GM06990 (cell line): Measurements from ENCODE around the gene HMGB2.

Experiments
- DNase-seq: peaks from one replicate; pipeline ENCODE4 v3.0.0-alpha.2; 2011; ENCODE audit not compliant: insufficient read length; ENCODE audit errors: extremely low read depth
- H3K27me3 ChIP-seq: replicated peaks from 2 replicates; pipeline ENCODE4 v1.6.0; 2011; ENCODE audit warnings: low read length; ENCODE audit not compliant: control insufficient read depth, insufficient read depth
- H3K36me3 ChIP-seq: 2 replicates; pipeline ENCODE4 v1.5.1; 2011; ENCODE audit warnings: low read length; ENCODE audit not compliant: control insufficient read depth, insufficient read depth
- H3K4me3 ChIP-seq: replicated peaks from 2 replicates; pipeline ENCODE4 v1.5.1; 2011; ENCODE audit warnings: low read depth, mild to moderate bottlenecking, control low read depth, low read length
- TF ChIP-seq, protein P1 (sequence below): IDR thresholded peaks from 2 replicates; pipeline ENCODE4 v1.5.1; 2011; ENCODE audit warnings: low read length, control low read depth, mild to moderate bottlenecking, inconsistent platforms; ENCODE audit not compliant: insufficient read depth, poor library complexity, severe bottlenecking

HMGB2 gene

DNA sequence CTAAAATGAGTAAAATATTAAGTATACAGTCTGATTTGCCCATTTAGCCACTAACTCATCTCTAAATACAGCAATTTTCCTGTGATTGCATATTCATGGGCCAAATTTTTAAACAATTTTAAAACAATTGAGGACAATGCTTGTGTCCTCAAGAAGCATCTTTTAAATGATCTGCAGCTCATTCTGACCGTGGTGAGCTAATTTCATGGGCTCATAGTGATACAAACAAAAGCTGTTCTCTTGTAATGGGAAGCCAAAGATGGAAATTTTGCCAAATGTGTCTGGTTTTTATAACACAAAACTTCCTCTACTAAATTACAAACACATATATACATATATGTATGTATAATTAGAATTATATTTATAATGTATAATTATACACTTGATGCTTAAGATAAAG is 39.7 kb downstream of the HMGB2 start:
- Histone ChIP-seq H3K4me3 (no peak overlapping the region), H3K36me3 (no peaks in the 10 kb centered on the region; the same call in 1 of the 2 replicates), H3K27me3 (no peaks in the 10 kb centered on the region)
- no peak for DNase-seq
- TF ChIP-seq, protein P1, sequence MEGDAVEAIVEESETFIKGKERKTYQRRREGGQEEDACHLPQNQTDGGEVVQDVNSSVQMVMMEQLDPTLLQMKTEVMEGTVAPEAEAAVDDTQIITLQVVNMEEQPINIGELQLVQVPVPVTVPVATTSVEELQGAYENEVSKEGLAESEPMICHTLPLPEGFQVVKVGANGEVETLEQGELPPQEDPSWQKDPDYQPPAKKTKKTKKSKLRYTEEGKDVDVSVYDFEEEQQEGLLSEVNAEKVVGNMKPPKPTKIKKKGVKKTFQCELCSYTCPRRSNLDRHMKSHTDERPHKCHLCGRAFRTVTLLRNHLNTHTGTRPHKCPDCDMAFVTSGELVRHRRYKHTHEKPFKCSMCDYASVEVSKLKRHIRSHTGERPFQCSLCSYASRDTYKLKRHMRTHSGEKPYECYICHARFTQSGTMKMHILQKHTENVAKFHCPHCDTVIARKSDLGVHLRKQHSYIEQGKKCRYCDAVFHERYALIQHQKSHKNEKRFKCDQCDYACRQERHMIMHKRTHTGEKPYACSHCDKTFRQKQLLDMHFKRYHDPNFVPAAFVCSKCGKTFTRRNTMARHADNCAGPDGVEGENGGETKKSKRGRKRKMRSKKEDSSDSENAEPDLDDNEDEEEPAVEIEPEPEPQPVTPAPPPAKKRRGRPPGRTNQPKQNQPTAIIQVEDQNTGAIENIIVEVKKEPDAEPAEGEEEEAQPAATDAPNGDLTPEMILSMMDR: no peak

DNA sequence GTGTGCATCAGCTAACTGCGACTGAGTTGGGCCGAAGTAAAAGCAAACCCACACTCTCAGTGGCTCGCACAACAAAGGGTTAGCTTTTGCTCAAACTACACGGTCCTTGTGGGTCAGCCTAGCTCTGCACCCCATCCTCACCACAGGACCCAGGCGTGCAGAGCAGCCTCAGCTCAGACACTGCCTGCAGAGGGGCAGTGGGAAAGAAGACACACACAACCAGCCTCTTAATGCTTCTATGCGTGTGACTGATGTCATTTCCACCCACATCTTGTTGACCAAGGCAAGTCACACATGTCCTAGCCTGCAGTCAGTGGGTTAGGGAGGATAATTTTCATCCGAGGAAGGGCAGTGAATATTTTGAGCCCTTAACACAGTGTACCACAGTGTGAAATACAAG is 40.5 kb downstream of the HMGB2 start:
- TF ChIP-seq, protein P1: no peak
- Histone ChIP-seq H3K27me3 (no peaks in the 10 kb centered on the region), H3K36me3 (no peaks in the 10 kb centered on the region; the same call in 1 of the 2 replicates), H3K4me3 (no peak overlapping the region)
- DNase-seq: no peak

DNA sequence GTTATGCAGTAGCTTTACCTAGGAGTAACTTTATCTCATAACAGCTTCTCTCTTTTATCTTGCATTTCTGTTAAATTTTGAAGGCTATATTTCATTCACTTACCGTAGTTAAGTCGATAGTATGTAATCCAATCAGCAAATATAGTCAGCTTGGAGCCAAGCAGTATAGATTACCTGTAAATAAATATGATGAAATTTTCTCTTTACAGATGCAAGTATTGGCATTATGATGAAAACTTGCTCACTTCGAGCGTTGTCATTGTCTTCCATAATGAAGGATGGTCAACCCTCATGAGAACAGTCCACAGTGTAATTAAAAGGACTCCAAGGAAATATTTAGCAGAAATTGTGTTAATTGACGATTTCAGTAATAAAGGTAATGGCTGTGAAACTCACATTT is 42.3 kb downstream of the HMGB2 start:
- Histone ChIP-seq H3K4me3 (no peak overlapping the region), H3K36me3 (no peaks in the 10 kb centered on the region; the same call in 1 of the 2 replicates), H3K27me3 (no peaks in the 10 kb centered on the region)
- no peak for DNase-seq
- TF ChIP-seq, protein P1: no peak

DNA sequence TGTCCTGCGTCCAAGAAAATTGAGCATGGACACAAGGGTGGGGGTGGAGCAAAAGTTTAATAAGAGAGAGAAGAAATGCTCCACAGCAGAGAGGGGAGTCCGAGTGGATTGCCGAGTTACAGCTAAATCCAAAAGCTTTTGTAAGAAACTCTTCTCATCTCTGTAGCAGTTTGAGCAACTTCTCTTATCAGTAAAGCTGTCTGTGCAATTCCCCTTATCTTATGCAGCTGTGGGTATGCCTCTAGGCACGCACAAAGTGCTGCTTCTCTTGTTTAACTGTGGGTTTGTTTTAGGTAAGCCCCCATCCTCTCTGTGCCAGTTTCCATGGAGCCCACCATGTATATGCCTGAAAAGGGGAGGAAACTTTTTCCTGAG is 44.8 kb downstream of the HMGB2 start:
- Histone ChIP-seq H3K4me3 (no peak overlapping the region), H3K36me3 (no peaks in the 10 kb centered on the region; the same call in 1 of the 2 replicates), H3K27me3 (no peaks in the 10 kb centered on the region)
- no peak for DNase-seq
- TF ChIP-seq, protein P1: no peak

DNA sequence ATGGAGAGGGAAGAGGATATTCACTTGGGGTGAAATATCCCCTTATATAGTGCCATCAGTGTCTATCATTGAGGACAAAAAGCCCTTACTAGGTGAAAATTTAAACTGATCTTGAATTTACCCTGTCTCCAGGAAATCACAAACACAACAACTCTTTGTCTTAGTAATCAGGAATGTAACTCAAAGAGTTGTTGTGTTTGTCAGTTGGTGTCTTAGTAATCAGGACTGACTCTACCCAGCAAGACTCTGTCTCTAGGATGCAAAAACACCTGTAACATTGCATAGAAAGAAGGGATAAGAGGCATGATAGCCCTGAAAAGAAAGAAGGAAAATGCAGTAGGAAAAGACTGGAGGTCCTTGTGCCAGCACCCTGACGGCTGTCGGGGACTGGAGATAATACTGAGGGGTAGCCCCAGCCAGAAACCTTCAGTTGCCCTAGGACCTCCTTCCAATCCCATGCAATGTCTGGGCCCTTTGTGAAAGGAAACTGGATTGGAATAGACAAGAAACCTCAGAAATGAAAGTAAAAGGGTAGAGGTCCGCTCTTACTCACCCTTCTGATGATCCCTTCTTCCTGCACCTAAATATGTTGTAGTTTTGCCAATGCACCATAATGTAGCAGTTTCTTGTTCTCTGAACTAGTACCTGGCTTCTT is 45.3 kb downstream of the HMGB2 start:
- DNase-seq: no peak
- TF ChIP-seq, protein P1: no peak
- Histone ChIP-seq H3K4me3 (no peak overlapping the region), H3K27me3 (no peaks in the 10 kb centered on the region), H3K36me3 (no peaks in the 10 kb centered on the region; the same call in 1 of the 2 replicates)

DNA sequence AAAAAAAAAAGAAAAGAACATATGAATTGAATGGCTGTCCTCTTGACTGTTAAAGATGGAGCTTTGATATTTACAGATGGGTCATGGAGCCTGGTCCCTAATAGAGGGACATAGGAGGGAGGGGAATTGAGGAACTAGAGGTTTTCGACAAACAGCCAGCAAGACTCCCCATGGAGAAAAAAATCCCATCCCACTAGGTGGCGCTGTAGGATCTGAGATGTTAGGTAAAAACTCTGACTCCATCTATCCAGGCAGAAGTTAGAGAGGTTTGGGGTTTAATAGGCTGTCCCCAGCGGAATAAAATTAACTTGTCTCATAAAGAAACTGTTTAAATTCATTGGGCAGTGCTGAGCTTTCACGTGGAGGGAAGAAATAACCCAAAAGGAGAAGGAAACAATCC is 45.9 kb downstream of the HMGB2 start:
- H3K4me3 ChIP-seq: no peak overlapping the region
- H3K27me3 ChIP-seq: no peaks in the 10 kb centered on the region
- H3K36me3 ChIP-seq: no peaks in the 10 kb centered on the region; the same call in 1 of the 2 replicates
- DNase-seq: peak; percentile 9
- TF ChIP-seq, protein P1: peak; percentile 56
